Islet of Langerhans (tissue), 1 donor: ENCODE measurements around the gene SBNO2.
"Not testable (repeated sequence)": the region's sequence is repeated elsewhere in the genome, so short reads cannot be mapped to it uniquely, and the experiment has no call there.

Source experiments
- FAIRE-seq: peaks from one replicate; lab custom pipeline; 2011; peaks lifted over from hg19 to GRCh38; lab: Jason Lieb, UNC

SBNO2 gene

DNA sequence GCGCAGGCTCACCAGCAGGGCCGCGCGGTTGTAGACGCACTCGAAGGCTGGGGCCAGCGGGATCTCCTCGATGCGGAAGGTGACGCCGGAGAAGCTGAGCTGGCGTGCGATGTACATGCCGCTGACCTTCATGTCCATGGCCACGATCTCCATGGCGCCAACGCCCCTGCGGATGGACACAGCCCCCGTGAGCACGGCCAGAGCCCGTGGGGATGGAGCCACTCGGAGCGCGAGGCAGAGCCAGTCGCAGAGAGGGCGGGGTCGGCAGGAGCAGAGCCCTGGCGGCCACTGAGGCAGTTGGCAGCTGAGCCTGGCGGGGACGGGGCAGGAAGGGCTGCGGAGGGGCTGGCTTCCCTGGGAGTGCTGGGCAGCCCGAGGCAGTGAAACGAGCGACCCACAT, 55.1 kb downstream of the SBNO2 start:
- no peak for FAIRE-seq

GRCh38 chr19:1117654-1118053, 56.4 kb downstream of the SBNO2 start:
- FAIRE-seq: no peak

- no peak for FAIRE-seq
Observed at GRCh38 chr19:1116726-1117581, 57.1 kb downstream of the SBNO2 start.

DNA sequence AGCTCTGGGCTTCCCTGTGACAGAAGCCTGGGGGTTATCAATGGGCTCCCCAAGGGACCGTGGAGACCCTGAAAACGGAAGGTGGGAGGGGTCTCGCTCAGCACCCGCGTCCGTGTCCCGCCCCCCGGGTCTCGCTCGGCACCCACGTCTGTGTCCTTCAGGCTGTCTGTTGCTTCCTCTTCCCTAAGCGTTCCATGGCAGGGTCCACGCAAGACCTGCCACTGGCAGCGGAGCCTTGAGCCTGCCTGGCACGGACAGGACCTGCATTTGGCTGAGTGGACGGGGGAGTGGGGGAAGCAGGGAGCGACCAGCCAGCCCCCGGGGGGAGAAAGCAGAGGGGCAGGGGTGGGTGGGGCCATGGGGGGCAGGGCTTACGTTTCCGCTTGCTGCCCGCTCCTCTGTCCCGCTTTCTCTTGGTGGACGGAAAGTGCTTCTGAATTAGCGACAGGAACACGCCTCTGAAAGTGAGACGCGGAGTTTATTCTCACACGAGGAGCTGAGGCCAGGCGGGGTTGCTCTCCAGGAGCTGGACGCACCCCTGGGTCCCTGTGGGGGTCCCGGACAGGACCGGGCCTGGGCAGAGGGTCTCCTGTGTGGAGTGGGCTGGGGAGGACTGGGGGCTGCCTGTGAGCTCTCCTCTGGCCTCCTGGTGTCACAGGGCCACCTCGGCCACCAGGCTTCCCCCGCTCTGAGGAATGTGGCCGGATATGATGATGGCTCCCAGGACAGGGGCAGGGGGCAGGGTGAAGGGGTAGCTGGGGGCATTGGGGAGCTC, 58.2 kb downstream of the SBNO2 start:
- FAIRE-seq: no peak

- not testable (repeated sequence) for FAIRE-seq
Observed at GRCh38 chr19:1114728-1115127, 59.3 kb downstream of the SBNO2 start.

GRCh38 chr19:1113986-1114483, 60.0 kb downstream of the SBNO2 start:
- no peak for FAIRE-seq

DNA sequence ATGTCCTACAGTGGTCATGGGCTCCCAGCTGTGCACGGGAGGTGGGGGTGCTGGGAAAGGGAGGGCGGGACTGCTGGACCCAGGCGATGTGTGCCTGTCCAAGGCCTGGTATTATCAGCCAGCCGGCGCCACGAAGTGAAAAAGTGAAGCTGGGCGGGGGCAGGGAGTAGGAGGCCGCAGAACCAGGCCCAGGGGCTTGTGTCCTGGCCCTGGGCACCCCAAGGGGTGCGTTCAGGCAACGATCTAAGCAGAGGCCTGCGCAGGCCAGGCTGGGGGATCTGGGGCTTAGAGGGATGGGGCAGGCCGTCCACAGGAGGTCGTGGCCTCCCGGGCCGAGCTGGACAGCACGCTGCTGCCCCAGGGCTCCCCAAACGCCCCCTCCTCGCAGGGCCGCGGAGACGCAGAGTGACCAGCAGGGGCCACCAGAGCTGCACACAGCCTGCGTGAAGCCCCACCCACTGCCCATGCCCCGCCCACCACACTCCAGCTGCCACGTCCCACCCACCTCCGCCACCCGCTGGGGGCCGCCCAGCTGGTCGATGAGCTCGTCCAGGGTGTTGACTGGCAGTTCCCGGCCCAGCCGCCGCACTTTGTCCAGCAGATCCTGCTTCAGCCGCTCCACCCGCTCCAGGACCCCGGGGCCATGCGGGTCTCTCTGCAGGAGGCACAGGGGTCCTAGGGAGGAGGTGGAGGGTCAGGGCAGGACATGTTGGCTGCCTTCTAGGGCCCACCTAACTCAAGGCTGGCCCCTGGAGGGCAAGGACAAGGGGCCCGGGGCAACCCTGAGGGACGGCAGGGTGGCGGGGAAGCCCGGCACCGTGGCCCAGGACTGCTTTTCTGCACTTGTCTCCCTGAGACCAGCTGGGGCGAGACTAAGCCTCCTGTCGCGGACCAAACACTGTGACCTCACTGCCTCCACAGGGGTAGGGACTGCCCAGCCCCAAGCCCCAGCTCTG, 60.8 kb downstream of the SBNO2 start:
- no peak for FAIRE-seq

DNA sequence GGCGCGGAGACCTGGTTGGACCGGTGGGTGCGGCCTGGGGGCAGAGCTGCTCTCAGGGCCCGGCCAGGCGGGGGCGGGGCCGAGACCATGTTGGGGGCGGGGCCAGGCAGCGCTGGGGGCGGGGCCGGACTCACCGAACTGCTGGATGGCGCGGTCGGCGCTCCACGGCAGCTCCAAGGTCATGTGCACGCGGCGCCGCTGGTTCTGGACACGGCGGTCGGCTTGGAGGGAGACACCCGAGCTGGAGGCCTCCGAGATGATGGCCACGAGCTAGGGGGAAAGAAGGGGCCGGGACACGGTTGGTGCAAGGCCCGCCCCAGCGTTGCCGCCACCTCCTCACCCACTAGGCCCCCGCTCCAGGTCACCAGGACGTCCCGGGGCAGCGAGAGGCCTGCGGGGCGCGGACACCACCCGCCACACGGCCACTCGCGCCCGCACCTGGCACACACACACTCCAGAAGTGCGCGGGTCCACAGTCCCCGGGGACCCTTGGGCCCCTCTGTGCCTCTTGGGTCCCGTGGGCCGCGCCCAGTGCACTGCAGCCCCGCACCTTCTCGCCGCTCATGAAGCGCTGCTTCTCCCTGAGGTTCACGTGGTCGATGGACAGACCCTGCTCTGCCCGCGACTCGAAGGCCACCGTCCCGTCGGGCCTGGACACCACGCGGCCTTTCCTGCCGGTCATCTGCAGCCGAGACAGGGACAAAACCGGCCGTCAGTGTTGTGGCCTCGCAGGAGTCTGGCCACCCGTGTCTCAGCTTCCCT, 61.6 kb downstream of the SBNO2 start:
- FAIRE-seq: no peak

GRCh38 chr19:1111641-1112267, 62.3 kb downstream of the SBNO2 start:
- no peak for FAIRE-seq

DNA sequence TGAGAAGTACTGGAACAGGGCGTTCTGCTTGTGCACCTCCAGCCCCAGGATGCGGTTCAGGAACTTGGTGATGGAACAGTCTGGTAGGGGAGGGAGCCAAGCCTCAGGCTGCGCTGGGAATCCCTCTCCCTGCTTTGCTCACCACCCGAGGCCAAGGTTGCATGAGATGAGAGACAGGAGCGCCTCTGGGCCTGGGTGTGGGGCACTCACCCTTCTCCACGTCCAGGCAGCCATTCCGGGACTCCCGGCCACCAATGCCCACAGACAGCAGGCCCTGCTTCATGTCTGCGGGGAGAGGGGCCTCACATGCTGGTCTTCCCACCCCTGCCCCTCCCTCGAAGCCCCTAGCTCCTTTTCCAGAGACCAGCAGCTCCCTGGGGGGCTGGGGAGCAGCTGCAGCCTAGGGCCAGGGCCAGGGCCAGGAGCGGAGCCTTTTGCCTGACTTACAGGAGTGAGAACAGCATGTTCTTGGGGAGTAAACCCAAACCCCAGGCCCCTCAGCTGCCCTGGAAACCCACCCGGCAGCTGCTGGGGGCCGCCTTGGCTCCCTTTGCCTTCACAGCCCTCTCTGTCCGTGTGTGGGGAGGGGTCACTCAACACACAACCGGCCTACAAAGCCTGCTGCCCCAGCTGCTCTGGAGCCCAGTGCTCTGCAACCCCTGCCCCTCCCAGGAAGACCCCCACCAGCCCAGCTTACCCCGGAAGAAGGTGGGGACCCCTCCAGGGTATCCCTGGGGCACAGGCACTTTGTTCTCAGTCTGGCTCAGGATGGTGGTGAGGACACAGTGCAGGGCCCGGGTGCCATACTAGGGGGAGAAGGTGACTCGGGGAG, 63.0 kb downstream of the SBNO2 start:
- no peak for FAIRE-seq

DNA sequence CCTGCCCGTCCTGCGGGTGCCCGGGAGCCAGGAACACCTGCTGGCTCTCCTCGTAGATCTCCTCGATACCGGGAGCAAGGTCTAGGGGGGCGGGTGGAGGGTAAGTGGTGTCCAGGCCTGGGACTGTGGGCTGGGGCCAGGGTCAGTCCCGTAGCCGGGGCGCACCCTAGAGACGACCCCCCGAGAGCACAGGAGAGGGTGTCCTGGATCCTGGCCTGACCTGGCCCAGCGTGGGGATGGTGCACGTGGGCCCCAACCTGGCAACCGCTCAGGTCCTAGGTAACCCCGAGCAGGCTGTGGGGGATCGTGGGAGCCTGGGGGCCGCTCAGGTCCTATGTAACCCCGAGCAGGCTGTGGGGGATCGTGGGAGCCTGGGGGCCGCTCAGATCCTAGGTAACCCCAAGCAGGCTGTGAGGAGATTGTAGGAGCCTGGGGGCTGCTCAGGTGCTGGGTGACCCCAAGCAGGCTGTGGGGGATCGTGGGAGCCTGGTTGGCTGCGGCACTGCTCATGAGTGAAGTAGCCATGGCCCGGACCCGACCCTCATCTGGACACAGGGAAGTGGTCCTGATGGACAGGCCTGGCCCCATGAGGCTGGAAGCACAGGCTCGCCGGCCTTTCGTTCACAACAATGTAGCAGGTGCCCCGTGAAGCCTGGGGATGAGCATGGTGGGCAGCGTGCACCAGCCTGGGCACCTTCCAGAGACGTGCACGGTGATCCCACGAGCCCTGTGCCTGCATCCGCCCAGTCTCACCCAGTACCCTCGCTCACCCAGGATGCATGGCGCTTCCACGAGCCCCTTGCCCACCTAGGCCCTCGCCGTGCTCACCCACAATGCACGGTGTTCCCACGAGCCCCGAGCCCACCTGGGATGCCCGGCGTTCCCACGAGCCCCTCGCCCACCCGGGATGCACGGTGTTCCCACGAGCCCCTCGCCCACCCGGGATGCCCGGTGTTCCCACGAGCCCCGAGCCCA, 64.1 kb downstream of the SBNO2 start:
- no peak for FAIRE-seq

DNA sequence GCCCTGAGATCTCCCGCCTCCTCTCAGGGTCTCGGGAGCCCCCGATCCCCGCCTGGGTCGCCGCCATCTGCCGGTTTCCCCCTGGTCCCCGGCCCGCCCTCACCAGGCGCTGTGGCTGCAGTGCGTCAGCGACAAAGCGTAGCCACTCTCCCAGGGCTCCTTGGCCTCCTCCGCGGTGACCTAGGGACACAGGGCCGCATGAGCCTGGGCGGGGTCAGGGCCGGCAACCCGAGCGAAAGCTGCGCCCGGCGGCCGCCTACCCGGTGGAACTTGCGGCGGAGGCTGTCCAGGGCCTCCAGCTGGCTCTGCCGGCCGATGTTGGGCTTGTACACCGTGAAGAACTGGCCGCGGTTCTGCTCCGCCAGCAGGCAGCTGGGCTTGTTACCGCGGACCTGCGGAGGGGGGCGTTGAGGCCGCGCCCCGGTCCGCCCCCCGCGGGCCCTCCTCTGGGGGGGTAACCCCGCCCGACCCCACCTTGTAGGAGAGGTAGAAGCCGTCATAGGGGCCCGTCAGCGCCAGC, 65.0 kb downstream of the SBNO2 start:
- FAIRE-seq: no peak

GRCh38 chr19:1108291-1109031, 65.6 kb downstream of the SBNO2 start:
- FAIRE-seq: no peak

GRCh38 chr19:1107661-1108261, 66.3 kb downstream of the SBNO2 start:
- FAIRE-seq: no peak

DNA sequence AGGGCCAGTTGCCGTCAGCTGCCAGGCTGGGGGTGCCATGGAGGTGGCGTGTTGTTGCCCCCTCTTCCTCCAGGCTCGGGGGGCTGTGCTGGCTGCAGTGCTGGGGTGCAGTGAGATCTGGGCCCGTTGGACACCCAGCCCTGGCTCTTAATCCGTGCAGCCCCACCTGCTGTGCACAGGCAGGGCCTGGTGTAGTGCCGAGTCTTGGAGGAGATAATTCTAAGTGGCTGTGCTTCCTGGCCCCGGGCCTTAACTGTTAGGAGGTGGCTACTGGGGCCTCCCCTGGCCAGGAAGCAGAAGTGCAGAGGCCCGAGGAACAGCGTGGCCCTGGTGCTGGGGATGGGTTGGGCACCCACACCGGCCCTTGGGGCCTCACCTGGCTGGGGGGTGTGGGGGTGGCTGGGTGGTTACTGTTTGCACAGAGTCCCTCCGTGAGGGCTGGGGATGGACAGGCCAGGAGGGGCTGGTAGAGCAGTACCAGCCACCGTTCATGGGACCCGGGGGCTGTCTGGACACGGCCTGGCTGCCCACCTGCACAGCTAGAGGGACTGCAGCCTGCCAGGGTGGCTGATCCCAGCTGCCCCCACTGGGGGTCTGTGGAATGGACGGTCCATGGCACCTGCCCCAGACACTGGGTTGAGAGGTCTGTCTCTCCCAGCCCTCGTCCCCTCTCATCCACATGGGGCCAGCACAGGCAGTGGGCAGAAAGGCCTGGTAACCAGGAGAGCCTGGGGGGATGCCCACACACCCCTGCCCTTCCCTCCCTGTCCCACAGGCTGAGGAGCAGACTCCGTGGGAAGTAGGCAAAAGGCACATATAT, 67.0 kb downstream of the SBNO2 start:
- FAIRE-seq: no peak
